Muscle layer of duodenum (tissue), 2 donors: ENCODE results near the gene NXN.
A peak's percentile ranks its signal among the peaks of the same experiment; 100 is the strongest.
"Not testable (repeated sequence)": the region's sequence is repeated elsewhere in the genome, so short reads cannot be mapped to it uniquely, and the experiment has no call there.

Experiments
- H3K27ac ChIP-seq: one replicate; pipeline ENCODE4 v1.7.0; 2013; ENCODE audit warnings: mild to moderate bottlenecking, low read length
- H3K27me3 ChIP-seq: one replicate; pipeline ENCODE4 v1.7.0; 2013; ENCODE audit warnings: low read depth, mild to moderate bottlenecking, control low read depth, low read length
- H3K36me3 ChIP-seq, 2 donors: one replicate each; pipeline ENCODE4 v1.7.0; 2013; ENCODE audit warnings: low read length in 2 of 2, control low read depth in 1 of 2, mild to moderate bottlenecking in 1 of 2; ENCODE audit not compliant: insufficient read depth in 2 of 2, control insufficient read depth in 1 of 2
- H3K4me1 ChIP-seq, 2 donors: one replicate each; pipeline ENCODE4 v1.7.0; 2013; ENCODE audit warnings: low read length in 2 of 2, mild to moderate bottlenecking in 2 of 2, control low read depth in 1 of 2, moderate library complexity in 1 of 2; ENCODE audit not compliant: insufficient read depth in 2 of 2, control insufficient read depth in 1 of 2
- H3K4me3 ChIP-seq, 2 donors: one replicate each; pipeline ENCODE4 v1.7.0; 2013; ENCODE audit warnings: low read length in 2 of 2, low read depth in 1 of 2, mild to moderate bottlenecking in 1 of 2
- H3K9me3 ChIP-seq, 2 donors: one replicate each; pipeline ENCODE4 v1.7.0; 2013; ENCODE audit warnings: low read length in 2 of 2, control low read depth in 1 of 2, mild to moderate bottlenecking in 1 of 2; ENCODE audit not compliant: control insufficient read depth in 1 of 2
- donor health status: healthy.

NXN gene

DNA sequence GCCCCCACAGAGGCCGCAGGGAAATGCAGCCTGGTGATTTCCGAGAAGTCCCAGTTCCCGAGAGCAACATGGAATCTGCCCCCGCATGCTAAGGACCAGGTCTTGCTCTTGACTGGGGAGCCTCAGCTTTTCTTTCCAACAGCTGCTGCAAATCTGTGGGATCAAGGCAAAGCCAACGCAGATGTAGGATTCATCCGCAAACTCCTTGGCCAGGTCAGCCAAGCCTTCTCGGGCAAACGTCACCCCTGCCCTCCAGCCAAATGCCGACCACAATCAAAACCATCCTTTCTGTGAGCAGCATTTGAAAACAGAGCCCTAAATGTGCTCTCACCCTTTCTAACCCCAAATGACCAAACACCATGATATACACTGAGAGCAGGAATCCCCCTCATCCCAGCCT, 143.4 kb downstream of the NXN start:
- H3K27ac ChIP-seq: peak overlapping the region; percentile 49
- H3K27me3 ChIP-seq: no peaks in the 10 kb centered on the region
- H3K4me1 ChIP-seq: no peaks in the 10 kb centered on the region
- H3K4me3 ChIP-seq: no peak overlapping the region
- no peaks in the 10 kb centered on the region for H3K36me3 ChIP-seq
- no peaks in the 10 kb centered on the region for H3K9me3 ChIP-seq

DNA sequence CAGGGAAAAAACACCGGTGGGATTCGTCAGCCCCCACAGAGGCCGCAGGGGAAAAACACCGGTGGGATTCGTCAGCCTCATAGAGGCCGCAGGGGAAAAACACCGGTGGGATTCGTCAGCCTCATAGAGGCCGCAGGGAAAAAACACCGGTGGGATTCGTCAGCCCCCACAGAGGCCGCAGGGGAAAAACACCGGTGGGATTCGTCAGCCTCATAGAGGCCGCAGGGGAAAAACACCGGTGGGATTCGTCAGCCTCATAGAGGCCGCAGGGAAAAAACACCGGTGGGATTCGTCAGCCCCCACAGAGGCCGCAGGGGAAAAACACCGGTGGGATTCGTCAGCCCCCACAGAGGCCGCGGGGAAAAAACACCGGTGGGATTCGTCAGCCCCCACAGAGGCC, 143.9 kb downstream of the NXN start:
- not testable (repeated sequence) for H3K27me3 ChIP-seq, H3K4me3 ChIP-seq, H3K4me1 ChIP-seq, H3K9me3 ChIP-seq, H3K36me3 ChIP-seq
- peak overlapping the region; percentile 54 for H3K27ac ChIP-seq

DNA sequence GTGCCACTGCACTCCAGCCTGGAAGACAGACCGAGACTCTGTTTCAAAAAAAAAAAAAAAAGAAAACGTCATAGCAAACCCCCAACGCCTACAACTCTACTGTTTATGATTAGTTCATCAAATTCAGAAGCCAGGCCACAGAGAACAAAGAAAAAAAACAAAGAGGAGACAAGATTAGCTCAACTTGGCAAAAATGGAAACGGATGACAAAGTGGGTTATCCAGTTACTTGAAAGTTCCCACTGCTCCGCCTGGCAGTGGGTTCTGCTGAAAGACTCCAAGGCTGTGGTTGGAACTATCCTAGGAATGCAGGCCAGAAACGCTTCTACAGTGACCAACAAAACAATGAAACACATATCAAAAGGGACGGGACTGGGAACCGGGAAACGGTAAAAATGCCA, 144.3 kb downstream of the NXN start:
- Histone ChIP-seq H3K9me3 (no peaks in the 10 kb centered on the region), H3K27me3 (no peaks in the 10 kb centered on the region), H3K27ac (peak overlapping the region; percentile 54), H3K36me3 (no peaks in the 10 kb centered on the region), H3K4me3 (no peak overlapping the region), H3K4me1 (no peaks in the 10 kb centered on the region)

DNA sequence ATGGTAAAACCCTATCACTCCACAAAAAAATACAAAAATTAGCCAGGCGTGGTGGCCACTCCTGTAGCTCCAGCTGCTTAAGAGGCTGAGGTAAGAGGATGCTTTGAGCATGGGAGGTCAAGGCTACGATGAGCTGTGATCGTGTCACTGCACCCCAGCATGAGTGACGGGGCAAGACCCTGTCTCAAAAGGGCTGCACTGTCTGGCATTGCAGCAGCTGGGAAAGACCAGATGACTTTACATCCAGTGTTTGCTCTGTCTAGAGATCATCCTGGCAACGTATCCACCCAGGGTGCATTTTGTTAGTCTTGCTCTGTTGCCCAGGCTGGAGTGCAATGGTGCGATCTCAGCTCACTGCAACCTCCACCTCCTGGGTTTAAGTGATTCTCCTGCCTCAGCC, 145.4 kb downstream of the NXN start:
- Histone ChIP-seq H3K4me1 (no peaks in the 10 kb centered on the region), H3K27ac (no peak overlapping the region), H3K27me3 (no peaks in the 10 kb centered on the region), H3K36me3 (no peaks in the 10 kb centered on the region), H3K9me3 (no peaks in the 10 kb centered on the region), H3K4me3 (no peak overlapping the region)

DNA sequence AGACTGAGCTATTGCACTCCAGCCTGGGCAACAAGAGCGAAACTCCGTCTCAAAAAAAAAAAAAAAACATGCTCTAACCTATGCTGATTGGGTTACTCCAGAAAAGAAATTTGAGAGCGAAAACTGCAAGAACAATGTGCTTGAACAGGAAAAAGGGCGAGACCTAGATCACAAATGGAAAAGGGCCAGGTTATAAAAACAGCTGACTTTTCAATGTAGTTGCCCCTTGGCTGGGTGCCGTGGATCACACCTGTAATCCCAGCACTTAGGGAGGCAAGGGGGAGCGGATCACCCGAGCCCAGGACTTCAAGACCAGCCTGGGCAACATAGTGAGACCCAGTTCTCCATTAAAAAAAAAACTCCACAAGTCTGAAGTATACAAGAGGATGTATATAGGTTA, 148.6 kb downstream of the NXN start:
- Histone ChIP-seq H3K4me3 (no peak overlapping the region), H3K27me3 (no peaks in the 10 kb centered on the region), H3K27ac (no peak overlapping the region), H3K36me3 (peaks cover 0 to under 1% of the 10 kb centered on the region in 2 donors), H3K9me3 (no peaks in the 10 kb centered on the region), H3K4me1 (no peaks in the 10 kb centered on the region)

DNA sequence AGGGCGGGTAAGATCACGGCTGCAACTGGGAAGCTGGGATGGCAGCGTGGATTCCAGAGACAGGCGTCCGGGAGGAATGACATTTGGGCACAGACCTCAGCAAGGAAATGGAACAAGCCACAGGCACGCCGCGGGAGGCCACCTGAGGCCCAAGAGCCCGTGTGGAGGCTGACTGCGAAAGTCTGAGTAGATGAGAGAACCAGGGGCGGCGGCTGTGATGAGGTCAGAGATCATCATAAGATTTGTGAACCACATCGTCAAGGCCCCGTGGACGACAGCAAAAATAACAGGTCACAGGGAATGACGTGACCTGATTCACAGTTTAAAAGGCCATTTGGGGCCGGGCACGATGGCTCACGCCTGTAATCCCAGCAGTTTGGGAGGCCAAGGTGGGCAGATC, 149.2 kb downstream of the NXN start:
- Histone ChIP-seq H3K36me3 (peaks cover 0 to 7% of the 10 kb centered on the region in 2 donors), H3K9me3 (no peaks in the 10 kb centered on the region), H3K4me3 (no peak overlapping the region), H3K4me1 (no peaks in the 10 kb centered on the region), H3K27ac (no peak overlapping the region), H3K27me3 (no peaks in the 10 kb centered on the region)

DNA sequence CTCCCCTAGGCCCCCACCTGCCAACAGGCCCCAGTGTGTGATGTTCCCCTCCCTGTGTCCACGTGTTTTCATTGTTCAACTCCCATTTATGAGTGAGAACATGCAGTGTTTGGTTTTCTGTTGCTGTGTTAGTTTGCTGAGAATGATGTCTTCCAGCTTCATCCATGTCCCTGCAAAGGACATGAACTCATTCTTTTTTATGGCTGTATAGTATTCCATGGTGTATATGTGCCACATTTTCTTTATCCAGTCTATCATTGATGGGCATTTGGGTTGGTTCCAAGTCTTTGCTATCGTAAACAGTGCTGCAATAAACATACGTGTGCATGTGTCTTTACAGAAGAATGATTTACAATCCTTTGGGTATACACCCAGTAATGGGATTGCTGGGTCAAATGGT, 150.0 kb downstream of the NXN start:
- not testable (repeated sequence) for H3K27ac ChIP-seq, H3K4me3 ChIP-seq, H3K27me3 ChIP-seq, H3K36me3 ChIP-seq, H3K4me1 ChIP-seq, H3K9me3 ChIP-seq

DNA sequence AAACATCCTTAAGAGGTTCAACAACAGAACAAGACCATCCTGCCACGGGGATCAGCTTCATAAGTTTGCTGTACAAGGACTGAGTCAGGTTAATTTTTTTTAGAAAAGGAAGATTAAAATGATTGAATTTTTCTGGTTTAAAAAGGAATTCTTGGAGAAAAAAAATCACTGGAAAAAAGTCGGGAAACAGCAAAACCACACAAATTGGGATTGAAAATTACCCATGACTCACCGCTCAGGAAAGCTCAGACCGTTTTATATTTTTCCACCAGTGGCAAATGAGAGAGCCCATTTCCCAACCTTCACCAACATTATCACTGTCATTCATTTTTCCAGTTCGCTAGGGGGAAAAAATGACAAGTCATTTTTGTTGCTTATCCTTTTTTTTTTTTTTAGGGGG, 150.8 kb downstream of the NXN start:
- peaks cover 0 to 8% of the 10 kb centered on the region in 2 donors for H3K36me3 ChIP-seq
- no peak overlapping the region for H3K27ac ChIP-seq
- H3K9me3 ChIP-seq: no peaks in the 10 kb centered on the region
- no peaks in the 10 kb centered on the region for H3K4me1 ChIP-seq
- H3K4me3 ChIP-seq: no peak overlapping the region
- no peaks in the 10 kb centered on the region for H3K27me3 ChIP-seq

DNA sequence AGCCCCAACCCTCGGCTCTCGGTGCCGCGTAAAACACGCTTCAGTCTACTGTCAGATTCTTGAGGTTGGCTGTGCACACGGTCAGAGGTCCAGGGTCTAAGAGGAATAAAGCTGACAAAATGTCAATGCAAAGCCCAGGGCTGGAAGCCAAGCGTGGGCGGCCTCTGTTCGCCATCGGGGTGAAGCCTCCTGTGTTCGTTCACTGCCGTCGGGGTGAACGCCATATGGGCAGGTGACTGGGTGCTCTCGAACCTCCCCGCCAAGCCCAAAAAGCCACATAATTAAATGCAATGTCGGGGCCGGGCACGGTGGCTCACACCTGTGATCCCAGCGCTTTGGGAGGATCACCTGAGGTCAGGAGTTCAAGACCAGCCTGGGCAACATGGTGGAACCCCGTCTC, 152.8 kb downstream of the NXN start:
- Histone ChIP-seq H3K27me3 (no peaks in the 10 kb centered on the region), H3K36me3 (peaks cover 8 to 13% of the 10 kb centered on the region in 2 donors), H3K9me3 (no peaks in the 10 kb centered on the region), H3K4me3 (no peak overlapping the region), H3K4me1 (no peaks in the 10 kb centered on the region), H3K27ac (no peak overlapping the region)

DNA sequence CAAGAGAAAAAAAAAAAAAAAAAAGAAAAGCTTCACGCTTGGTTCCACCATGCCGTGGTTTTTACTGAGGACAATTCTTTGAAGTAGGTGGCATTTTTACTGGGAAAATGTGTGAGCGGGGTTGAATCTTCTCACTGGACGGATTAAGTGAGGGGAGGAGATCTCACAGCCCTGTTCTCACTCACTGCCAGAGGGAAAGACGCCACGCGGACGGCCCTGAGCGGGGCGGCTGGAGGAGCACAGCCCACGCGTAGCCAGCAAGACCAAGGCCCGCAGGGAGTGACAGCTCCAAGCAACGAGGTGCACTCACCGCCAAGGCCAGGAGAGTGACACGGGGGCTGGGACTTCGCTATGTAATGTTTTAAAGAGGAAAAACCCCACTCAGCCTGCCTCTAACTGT, 154.4 kb downstream of the NXN start:
- H3K27ac ChIP-seq: no peak overlapping the region
- H3K9me3 ChIP-seq: no peaks in the 10 kb centered on the region
- no peaks in the 10 kb centered on the region for H3K27me3 ChIP-seq
- no peaks in the 10 kb centered on the region for H3K4me1 ChIP-seq
- peaks cover 10 to 13% of the 10 kb centered on the region in 2 donors for H3K36me3 ChIP-seq
- no peak overlapping the region for H3K4me3 ChIP-seq

DNA sequence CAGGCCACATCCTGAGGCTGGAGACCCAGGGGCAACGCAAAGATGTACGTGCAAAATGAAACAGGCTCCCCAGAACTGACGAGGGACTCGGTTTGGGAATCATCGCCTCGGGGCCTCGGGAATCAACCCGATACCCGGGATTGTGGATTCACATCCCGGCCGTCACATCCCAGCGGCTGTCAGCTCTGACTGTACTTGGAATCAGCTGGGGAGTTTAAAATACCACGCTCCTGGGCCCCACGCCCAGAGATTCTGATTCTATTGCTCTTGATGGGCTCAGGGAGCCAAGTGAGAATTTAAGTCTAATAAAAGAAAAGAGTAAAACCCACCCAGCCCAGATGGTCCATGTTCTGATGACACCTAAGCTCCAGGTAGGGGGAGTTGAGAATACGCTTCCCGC, 155.2 kb downstream of the NXN start:
- Histone ChIP-seq H3K36me3 (peaks cover 17 to 21% of the 10 kb centered on the region in 2 donors), H3K27me3 (no peaks in the 10 kb centered on the region), H3K27ac (no peak overlapping the region), H3K9me3 (no peaks in the 10 kb centered on the region), H3K4me3 (no peak overlapping the region), H3K4me1 (no peaks in the 10 kb centered on the region)

DNA sequence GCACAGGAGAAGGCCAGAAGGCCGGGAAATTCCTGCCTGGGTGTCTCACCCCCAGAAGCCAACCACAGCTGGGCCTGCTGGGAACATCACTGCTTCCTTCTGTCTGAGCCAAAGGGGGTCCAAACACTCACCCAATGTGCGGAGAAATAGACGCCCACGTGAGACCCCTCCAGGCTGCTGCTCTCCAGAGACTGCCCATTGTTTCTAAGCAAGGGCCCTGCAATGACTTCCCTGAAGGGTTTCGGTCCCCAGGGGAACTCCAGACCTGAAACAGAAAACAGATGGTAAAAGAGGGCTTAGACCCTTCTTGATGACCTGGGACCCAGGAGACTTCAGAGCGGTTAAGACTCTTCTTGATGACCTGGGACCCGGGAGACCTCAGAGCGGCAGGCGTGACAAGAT, 156.1 kb downstream of the NXN start:
- Histone ChIP-seq H3K4me3 (no peak overlapping the region), H3K27ac (no peak overlapping the region), H3K4me1 (no peaks in the 10 kb centered on the region), H3K27me3 (no peaks in the 10 kb centered on the region), H3K36me3 (peaks cover 21 to 24% of the 10 kb centered on the region in 2 donors), H3K9me3 (no peaks in the 10 kb centered on the region)
